Right lobe of liver (tissue), 6 donors: ENCODE measurements around the gene APLP2. TPM values are rescaled to one million over a fixed set of nuclear protein-coding genes. Genes with fewer than 3 reads are reported as not detected.
"Not testable (repeated sequence)": the region's sequence is repeated elsewhere in the genome, so short reads cannot be mapped to it uniquely, and the experiment has no call there.

ENCODE experiments used
- ATAC-seq, 4 donors: fragments of 200-7000 bp; cut with Tn5 transposase; one replicate each; pipeline ENCODE4 v1.9.1; 2020; ENCODE audit warnings: mild to moderate bottlenecking in 4 of 4, moderate library complexity in 4 of 4
- DNase-seq, 3 donors: peaks; one replicate each; pipeline ENCODE4 v3.0.0-alpha.2; 2020
- H3K27ac ChIP-seq, 3 donors: fragments of 200-600 bp; one replicate each; pipeline ENCODE4 v1.8.0; 2022
- H3K27me3 ChIP-seq, 2 donors: fragments of 200-600 bp; one replicate each; pipeline ENCODE4 v1.8.0; 2022
- H3K36me3 ChIP-seq, 4 donors: fragments of 200-600 bp; sonication (generic) in 1 of 4; one replicate each; pipeline versions ENCODE4 v1.5.1 to v1.8.0; 2017 to 2022; ENCODE audit warnings: control low read depth in 1 of 4
- H3K4me1 ChIP-seq, 4 donors: fragments of 200-600 bp; sonication (generic) in 1 of 4; one replicate each; pipeline versions ENCODE4 v1.5.1 to v1.8.0; 2017 to 2022; ENCODE audit warnings: control low read depth in 1 of 4
- H3K4me3 ChIP-seq, 3 donors: fragments of 200-600 bp; one replicate each; pipeline ENCODE4 v1.8.0; 2022
- H3K9me3 ChIP-seq, 4 donors: fragments of 200-600 bp; sonication (generic) in 1 of 4; one replicate each; pipeline versions ENCODE4 v1.5.1 to v1.8.0; 2017 to 2022; ENCODE audit warnings: control low read depth in 1 of 4
- POLR2A ChIP-seq: fragments of 450-650 bp; IDR thresholded peaks from one replicate; pipeline ENCODE4 v1.6.1; 2017; ENCODE audit warnings: antibody characterized with exemption, mild to moderate bottlenecking
- WGBS: methylation state at CpG from one replicate; pipeline ENCODE4 v1.1.6; 2018; ENCODE audit warnings: low coverage, low lambda C conversion rate; ENCODE audit not compliant: insufficient coverage; ENCODE audit errors: missing lambda C conversion rate; 5-methylcytosine and 5-hydroxymethylcytosine counted together
- intact Hi-C, 2 donors: fragments of 100-400 bp; cut with DNase I; formaldehyde crosslinking; loops; one replicate each; pipeline versions ENCODE4 v1.11.2 to v1.14.1; 2022
- total RNA-seq, 6 experiments: library from RNA; depleted of rRNA in 2 of 6; stranded (reverse); fragments of >200 nt in 2 of 6; fragmentation: NEBNext Ultra II Directional in 3 of 6; extraction: Animal tissue kit (Norgen Biotek cat#: 25700) in 3 of 6; gene quantifications; one replicate each; pipeline versions ENCODE4 v1.1.0 to v1.2.4, GENCODE V29; 2016 to 2023
- TF ChIP-seq, protein P1 (sequence below), 4 donors: fragments of 200-600 bp in 3 of 4; fragments of 450-650 bp in 1 of 4; IDR thresholded peaks; one replicate each; pipeline versions ENCODE4 v1.5.1 to v1.8.0; 2016 to 2022; ENCODE audit warnings: antibody characterized with exemption in 4 of 4, mild to moderate bottlenecking in 2 of 4
- donor health status: DM: no; HTN: yes; CAD: no.
- donor health status: DM: no; HTN: no; CAD: no.
- donor health status: DM: no; HTN: no; CAD: no.
- donor health status: DM: no; HTN: yes; CAD: no.
- donor health status: DM: no; HTN: yes; CAD: no.

The APLP2 gene
- total RNA-seq, 6 experiments from 2014 or later = 184 to 255 (median 252) TPM

DNA sequence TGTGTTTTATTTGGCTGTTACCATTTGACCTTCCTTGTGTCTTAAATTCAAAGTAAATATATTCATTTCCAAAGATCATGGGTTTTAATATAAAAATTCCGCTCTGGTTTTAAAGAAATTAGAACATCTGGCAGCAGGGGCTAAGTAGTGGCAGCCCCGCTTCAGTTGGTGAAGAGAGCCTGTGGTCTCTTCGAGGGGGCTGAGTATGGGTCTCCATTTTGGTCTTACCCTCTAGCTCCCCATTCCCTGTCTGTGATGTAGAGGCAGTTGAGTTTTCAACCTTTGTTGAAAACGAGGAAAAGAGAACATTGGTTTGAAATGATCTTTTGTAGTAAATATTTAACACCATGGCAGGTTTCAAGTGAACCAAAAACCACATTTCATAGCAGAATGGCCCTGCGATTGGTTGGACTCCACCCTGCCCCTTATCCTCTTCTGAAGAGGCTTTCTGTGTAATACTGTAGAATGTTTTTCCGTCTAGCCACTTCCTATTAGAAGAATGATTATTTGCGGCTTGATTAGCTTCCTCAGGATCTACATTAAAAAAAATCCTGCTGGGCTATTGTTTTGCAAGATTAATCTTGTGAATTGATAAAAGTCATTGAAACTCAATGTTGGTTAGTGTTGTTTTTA is 17.7 kb downstream of the APLP2 start:
- no peak overlapping the region for H3K27ac ChIP-seq
- peak; percentile 74 to 85 (median 84) for ATAC-seq
- intact Hi-C loops = no loop called here

DNA sequence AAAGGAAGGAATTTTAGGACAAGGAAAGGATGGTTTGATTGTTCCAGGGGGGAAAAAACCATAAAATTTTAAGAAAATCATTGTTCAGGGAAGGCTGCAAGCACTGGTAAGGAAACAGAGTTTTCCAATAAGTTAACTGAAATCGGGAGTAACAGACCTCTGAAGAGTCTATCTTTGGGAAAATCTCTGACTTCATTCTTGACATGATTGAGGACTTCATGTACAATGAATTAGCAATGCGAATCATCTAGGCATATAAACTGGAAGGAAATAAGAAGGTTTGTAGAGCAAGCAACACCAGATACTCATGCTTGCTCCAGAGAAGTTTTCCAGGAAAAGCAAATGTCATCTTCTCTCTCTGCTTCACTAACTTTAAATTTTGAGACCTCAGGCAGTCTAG is 18.5 kb downstream of the APLP2 start:
- DNase-seq (no peak), ATAC-seq (no peak)
- TF ChIP-seq, protein P1, sequence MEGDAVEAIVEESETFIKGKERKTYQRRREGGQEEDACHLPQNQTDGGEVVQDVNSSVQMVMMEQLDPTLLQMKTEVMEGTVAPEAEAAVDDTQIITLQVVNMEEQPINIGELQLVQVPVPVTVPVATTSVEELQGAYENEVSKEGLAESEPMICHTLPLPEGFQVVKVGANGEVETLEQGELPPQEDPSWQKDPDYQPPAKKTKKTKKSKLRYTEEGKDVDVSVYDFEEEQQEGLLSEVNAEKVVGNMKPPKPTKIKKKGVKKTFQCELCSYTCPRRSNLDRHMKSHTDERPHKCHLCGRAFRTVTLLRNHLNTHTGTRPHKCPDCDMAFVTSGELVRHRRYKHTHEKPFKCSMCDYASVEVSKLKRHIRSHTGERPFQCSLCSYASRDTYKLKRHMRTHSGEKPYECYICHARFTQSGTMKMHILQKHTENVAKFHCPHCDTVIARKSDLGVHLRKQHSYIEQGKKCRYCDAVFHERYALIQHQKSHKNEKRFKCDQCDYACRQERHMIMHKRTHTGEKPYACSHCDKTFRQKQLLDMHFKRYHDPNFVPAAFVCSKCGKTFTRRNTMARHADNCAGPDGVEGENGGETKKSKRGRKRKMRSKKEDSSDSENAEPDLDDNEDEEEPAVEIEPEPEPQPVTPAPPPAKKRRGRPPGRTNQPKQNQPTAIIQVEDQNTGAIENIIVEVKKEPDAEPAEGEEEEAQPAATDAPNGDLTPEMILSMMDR (IDR thresholded peaks at IDR 0.05) = no peak
- no peak for TF ChIP-seq POLR2A
- 86% methylated on average over 2 of the region's 2 CpGs for WGBS
- H3K4me1 ChIP-seq = peaks cover 0 to 34% (median 11%) of the 10 kb centered on the region in 4 donors
- no peaks in the 10 kb centered on the region for H3K9me3 ChIP-seq
- H3K4me3 ChIP-seq = no peak overlapping the region
- no peaks in the 10 kb centered on the region for H3K36me3 ChIP-seq
- intact Hi-C loops = no loop called here
- H3K27ac ChIP-seq = no peak overlapping the region
- H3K27me3 ChIP-seq = no peaks in the 10 kb centered on the region

More for the DNA sequence above, 17.7 kb downstream of the APLP2 start:
- Histone ChIP-seq H3K36me3 (no peaks in the 10 kb centered on the region), H3K4me1 (peaks cover 0 to 34% (median 11%) of the 10 kb centered on the region in 4 donors), H3K4me3 (no peak overlapping the region), H3K27me3 (no peaks in the 10 kb centered on the region), H3K9me3 (no peaks in the 10 kb centered on the region)
- 45% methylated on average over 7 of the region's 7 CpGs for WGBS
- TF ChIP-seq, protein P1 (IDR thresholded peaks at IDR 0.05) = no peak
- TF ChIP-seq POLR2A = no peak
- DNase-seq = no peak

DNA sequence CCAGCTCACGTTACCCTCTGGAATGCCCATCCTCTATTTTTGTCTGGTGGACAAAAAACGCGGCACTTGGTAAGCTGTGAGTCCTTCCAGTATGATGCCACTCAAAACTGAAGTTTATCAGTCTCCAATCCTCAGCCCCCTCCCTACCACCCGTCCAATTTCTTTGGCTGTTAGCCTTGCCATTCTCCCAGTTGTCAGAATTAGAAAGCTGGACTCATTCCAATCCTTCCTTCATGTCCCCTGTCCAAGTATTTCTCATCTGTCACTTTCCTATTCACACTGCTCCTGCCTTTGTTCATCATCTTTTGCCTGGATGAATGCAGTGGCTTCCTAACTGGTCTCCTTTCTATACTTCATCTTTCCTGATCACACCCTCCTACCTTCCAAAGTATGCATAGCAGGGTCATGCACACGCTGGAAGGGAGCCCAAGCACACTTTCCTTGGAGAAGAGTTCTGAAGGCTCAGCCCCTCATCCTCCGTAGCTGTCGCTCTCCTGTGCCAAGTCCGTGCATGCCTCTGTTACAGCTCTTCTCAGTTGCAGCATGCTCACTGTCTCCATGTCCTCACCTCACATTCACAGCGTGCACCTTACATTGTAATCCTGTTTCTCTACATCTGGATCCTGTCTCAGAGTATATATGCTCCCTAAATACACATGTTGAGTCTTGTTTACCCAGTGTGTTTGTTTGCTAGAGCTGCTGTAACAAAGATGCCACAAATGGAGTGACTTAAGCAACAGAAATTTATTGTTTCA is 19.4 kb downstream of the APLP2 start:
- TF ChIP-seq POLR2A = no peak
- TF ChIP-seq, protein P1 (IDR thresholded peaks at IDR 0.05) = no peak
- peaks cover 0 to 34% (median 11%) of the 10 kb centered on the region in 4 donors for H3K4me1 ChIP-seq
- no peak overlapping the region for H3K4me3 ChIP-seq
- no peaks in the 10 kb centered on the region for H3K9me3 ChIP-seq
- DNase-seq (no peak), ATAC-seq (no peak)
- H3K27me3 ChIP-seq = no peaks in the 10 kb centered on the region
- intact Hi-C loops = no loop called here
- no peaks in the 10 kb centered on the region for H3K36me3 ChIP-seq
- no peak overlapping the region for H3K27ac ChIP-seq
- 89% methylated on average over 6 of the region's 9 CpGs for WGBS

- ATAC-seq (no peak), DNase-seq (no peak)
- no peaks in the 10 kb centered on the region for H3K9me3 ChIP-seq
- 98% methylated on average over 5 of the region's 5 CpGs for WGBS
- TF ChIP-seq, protein P1 (IDR thresholded peaks at IDR 0.05) = no peak
- no peak for TF ChIP-seq POLR2A
- peaks cover 0 to 34% (median 11%) of the 10 kb centered on the region in 4 donors for H3K4me1 ChIP-seq
- intact Hi-C loops = no loop called here
- no peaks in the 10 kb centered on the region for H3K27me3 ChIP-seq
- H3K4me3 ChIP-seq = no peak overlapping the region
- no peaks in the 10 kb centered on the region for H3K36me3 ChIP-seq
- H3K27ac ChIP-seq = no peak overlapping the region
Observed at GRCh38 chr11:130089674-130090073, 20.0 kb downstream of the APLP2 start.

DNA sequence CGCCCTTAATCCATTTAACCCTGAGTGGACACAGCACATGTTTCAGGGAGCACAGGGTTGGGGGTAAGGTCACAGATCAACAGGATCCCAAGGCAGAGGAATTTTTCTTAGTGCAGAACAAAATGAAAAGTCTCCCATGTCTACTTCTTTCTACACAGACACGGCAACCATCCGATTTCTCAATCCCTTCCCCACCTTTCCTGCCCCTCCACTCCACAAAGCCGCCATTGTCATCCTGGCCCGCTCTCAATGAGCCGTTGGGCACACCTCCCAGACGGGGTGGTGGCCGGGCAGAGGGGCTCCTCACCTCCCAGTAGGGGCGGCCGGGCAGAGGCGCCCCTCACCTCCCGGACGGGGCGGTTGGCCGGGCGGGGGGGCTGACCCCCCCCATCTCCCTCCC is 20.8 kb downstream of the APLP2 start:
- H3K27me3 ChIP-seq, H3K27ac ChIP-seq, H3K9me3 ChIP-seq, DNase-seq, intact Hi-C loops, H3K4me3 ChIP-seq, ATAC-seq, H3K36me3 ChIP-seq: not testable (repeated sequence)
- 94% methylated on average over 7 of the region's 16 CpGs for WGBS
- peaks cover 0 to 41% (median 11%) of the 10 kb centered on the region in 4 donors for H3K4me1 ChIP-seq

- intact Hi-C loops, H3K9me3 ChIP-seq, DNase-seq, H3K4me3 ChIP-seq, H3K27me3 ChIP-seq, H3K27ac ChIP-seq, ATAC-seq, H3K36me3 ChIP-seq: not testable (repeated sequence)
- WGBS = 84% methylated on average over 6 of the region's 36 CpGs
- H3K4me1 ChIP-seq = peaks cover 0 to 39% (median 10%) of the 10 kb centered on the region in 4 donors
Observed at GRCh38 chr11:130091169-130091568, 21.5 kb downstream of the APLP2 start.
